ENCODE data around the gene SDHA. TPM values are rescaled to one million over a fixed set of nuclear protein-coding genes. Genes with fewer than 3 reads are reported as not detected.
A peak's percentile ranks its signal among the peaks of the same experiment; 100 is the strongest.

Gene SDHA
- total and polyA plus RNA-seq, 10 of the 15 experiments (the other 5 are each of a cell fraction or from before 2014, with no cell fraction given), result 63.3 to 205 (median 104) TPM

DNA sequence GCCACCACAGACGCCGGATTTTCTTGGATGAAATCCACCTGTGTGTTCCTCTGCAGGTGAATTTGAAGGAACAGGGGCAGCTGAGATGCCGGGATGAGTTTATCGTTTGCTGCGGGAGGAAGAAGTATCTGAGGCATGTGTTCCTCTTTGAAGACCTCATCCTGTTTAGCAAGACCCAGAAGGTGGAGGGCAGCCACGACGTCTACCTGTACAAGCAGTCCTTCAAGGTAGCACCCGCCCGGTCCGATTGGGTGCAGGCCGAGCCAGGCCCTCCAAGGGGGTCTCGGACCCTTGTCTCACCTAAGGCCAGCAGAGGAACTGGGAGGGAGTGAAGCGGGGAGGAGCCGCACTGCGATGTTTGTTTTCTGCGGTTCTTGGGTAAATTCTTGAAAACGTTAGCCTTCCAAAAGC lies 45.3 kb upstream of the SDHA start:
- TF ChIP-seq RB1 (IDR thresholded peaks at IDR 0.05; ENCODE audit: borderline replicate concordance) (no peak), JUNB (IDR thresholded peaks at IDR 0.05) (no peak)
- BruUV-seq (replicated peaks), result no TSS peak
- ChIA-PET SMC1A (ENCODE audit: uncharacterized antibody, unreplicated experiment) (no interaction called here), CTCF (no interaction called here), POLR2A (no interaction called here), RAD21 (ENCODE audit: unreplicated experiment) (no interaction called here)
- Histone ChIP-seq H4K20me1 (ENCODE audit: control insufficient read depth, insufficient read depth) (no peaks in the 10 kb centered on the region), H3K79me2 (ENCODE audit: control insufficient read depth, insufficient read depth, low read length) (no peaks in the 10 kb centered on the region), H2AFZ (ENCODE audit: control insufficient read depth, low read depth, low read length) (no peak overlapping the region), H3K4me3 (no peak overlapping the region), H3K27me3 (replicated peaks in 1 of 2; ENCODE audit: control insufficient read depth in 2 of 2, insufficient read depth in 2 of 2, low read length in 1 of 2) (peaks cover 0 to 3% of the 10 kb centered on the region in 2 experiments; a peak in 2 of 4 replicates), H3K4me2 (ENCODE audit: control insufficient read depth, insufficient read depth) (no peak overlapping the region), H3K9ac (ENCODE audit: control insufficient read depth, insufficient read depth, low read length) (no peak overlapping the region), H3K36me3 (ENCODE audit: control insufficient read depth in 2 of 2, insufficient read depth in 2 of 2, low read length in 1 of 2) (no peaks in the 10 kb centered on the region), H3K27ac (ENCODE audit: control insufficient read depth, insufficient read depth) (no peak overlapping the region), H3K9me3 (replicated peaks; ENCODE audit: control insufficient read depth, insufficient read depth, low read length) (no peaks in the 10 kb centered on the region), H3K4me1 (ENCODE audit: control insufficient read depth, insufficient read depth, low read length) (no peaks in the 10 kb centered on the region)
- in situ Hi-C loops (cut with MboI) (no loop called here), intact Hi-C loops (cut with micrococcal nuclease; ENCODE audit: unreplicated experiment) (no loop called here)
- no peak for ATAC-seq
- WGBS (ENCODE audit: insufficient coverage, insufficient replicate concordance, low lambda C conversion rate, missing lambda C conversion rate), result 31% methylated on average over 17 of the region's 17 CpGs
- DNase-seq (ENCODE audit: low read depth, low spot score), result no peak
- no peak for FAIRE-seq

DNA sequence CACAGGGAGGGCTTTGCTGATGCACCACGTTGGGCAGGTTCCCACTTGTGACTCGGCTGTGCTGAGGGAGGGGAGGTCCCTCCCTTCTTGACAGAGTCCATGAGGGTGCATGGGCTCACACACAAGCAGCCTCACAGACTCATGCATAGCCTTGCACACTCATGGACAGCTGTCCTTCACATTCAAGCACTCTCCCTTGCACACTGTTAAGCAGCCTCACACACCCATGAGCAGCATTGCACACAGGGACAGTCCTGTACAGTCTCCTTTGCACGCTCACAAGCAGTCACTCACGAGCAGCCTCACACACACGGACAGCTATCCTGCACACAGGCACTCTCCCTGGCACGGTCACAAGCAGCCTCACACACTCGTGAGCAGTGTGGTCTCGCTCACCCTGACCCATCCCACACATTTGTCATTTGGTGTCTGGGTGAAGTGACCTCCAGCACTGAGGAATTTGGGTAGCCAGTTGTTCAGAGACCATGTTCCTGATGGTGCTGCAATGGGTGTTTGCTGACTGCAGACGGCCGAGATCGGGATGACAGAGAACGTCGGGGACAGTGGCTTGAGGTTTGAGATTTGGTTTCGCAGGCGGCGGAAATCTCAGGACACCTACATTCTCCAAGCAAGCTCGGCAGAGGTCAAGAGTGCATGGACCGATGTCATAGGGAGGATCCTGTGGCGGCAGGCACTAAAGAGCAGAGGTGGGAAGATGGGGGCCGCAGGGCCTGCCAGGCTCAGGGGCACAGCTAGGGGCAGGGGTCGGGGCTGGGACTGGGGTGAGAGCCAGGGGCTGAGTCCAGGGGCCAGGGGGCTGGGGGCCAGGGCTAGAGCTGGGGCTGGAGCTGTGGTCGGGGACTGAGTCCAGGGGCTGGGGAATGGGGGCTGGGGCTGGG lies 44.5 kb upstream of the SDHA start:
- 33% methylated on average over 20 of the region's 22 CpGs for WGBS (ENCODE audit: insufficient coverage, insufficient replicate concordance, low lambda C conversion rate, missing lambda C conversion rate)
- no peaks in the 10 kb centered on the region for H3K79me2 ChIP-seq (ENCODE audit: control insufficient read depth, insufficient read depth, low read length)
- TF ChIP-seq TCF3 (IDR thresholded peaks at IDR 0.05; ENCODE audit: borderline replicate concordance, insufficient read depth, low read depth, low read length) (0 out of 2 replicates have a peak, but pooled peaks have one; percentile 26), SRF (IDR thresholded peaks at IDR 0.05; ENCODE audit: low read depth in 2 of 2, low read length in 2 of 2) (no peak)
- ChIA-PET SMC1A (ENCODE audit: uncharacterized antibody, unreplicated experiment) (no interaction called here), POLR2A (no interaction called here), CTCF (no interaction called here), RAD21 (ENCODE audit: unreplicated experiment) (no interaction called here)
- H3K9me3 ChIP-seq (replicated peaks; ENCODE audit: control insufficient read depth, insufficient read depth, low read length), result no peaks in the 10 kb centered on the region
- no peaks in the 10 kb centered on the region for H3K4me1 ChIP-seq (ENCODE audit: control insufficient read depth, insufficient read depth, low read length)
- no peak overlapping the region for H3K4me3 ChIP-seq
- no peaks in the 10 kb centered on the region for H4K20me1 ChIP-seq (ENCODE audit: control insufficient read depth, insufficient read depth)
- in situ Hi-C loops (cut with MboI) (no loop called here), intact Hi-C loops (cut with micrococcal nuclease; ENCODE audit: unreplicated experiment) (no loop called here)
- BruUV-seq (replicated peaks), result no TSS peak
- no peak overlapping the region for H3K27ac ChIP-seq (ENCODE audit: control insufficient read depth, insufficient read depth)
- H3K36me3 ChIP-seq (ENCODE audit: control insufficient read depth in 2 of 2, insufficient read depth in 2 of 2, low read length in 1 of 2), result no peaks in the 10 kb centered on the region
- no peak overlapping the region for H3K9ac ChIP-seq (ENCODE audit: control insufficient read depth, insufficient read depth, low read length)
- peaks cover 0 to 3% of the 10 kb centered on the region in 2 experiments; a peak in 2 of 4 replicates for H3K27me3 ChIP-seq (replicated peaks in 1 of 2; ENCODE audit: control insufficient read depth in 2 of 2, insufficient read depth in 2 of 2, low read length in 1 of 2)
- no peak for FAIRE-seq
- DNase-seq (ENCODE audit: low read depth, low spot score), result no peak
- no peak overlapping the region for H3K4me2 ChIP-seq (ENCODE audit: control insufficient read depth, insufficient read depth)
- ATAC-seq, result no peak
- H2AFZ ChIP-seq (ENCODE audit: control insufficient read depth, low read depth, low read length), result no peak overlapping the region

All from GM12878 (cell line).